ENCODE data around the gene DBH. TPM values are rescaled to one million over a fixed set of nuclear protein-coding genes. Genes with fewer than 3 reads are reported as not detected.

Gene DBH
- polyA plus RNA-seq, 1 experiment = not detected

DNA sequence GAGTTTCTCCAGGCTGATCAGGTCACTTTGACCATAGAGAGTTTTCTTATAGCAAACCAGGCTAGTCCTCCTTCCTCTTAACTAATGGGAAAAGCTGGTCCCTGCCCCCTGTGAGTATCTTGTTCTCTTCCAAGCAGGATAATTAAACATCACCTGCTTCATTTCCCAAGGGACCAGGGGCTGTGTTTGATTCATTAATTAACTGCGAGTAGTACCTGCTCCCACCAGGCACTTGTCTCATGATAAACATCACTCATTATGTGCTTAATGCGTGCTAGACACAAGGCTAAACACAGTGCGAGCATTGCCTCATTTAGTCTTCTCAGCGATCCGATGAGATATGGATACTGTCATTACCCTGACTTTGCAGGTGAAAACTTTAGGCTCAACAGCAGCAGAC, 25.3 kb upstream of the DBH start:
- Histone ChIP-seq H3K4me3 (ENCODE audit: low read depth, low read length) (no peak overlapping the region), H3K36me3 (ENCODE audit: control insufficient read depth, insufficient read depth, low read length) (no peaks in the 10 kb centered on the region), H3K27me3 (ENCODE audit: control insufficient read depth, insufficient read depth, low read length) (peaks cover 25% of the 10 kb centered on the region)
- CTCF ChIA-PET = no interaction called here
- TF ChIP-seq, protein P1, sequence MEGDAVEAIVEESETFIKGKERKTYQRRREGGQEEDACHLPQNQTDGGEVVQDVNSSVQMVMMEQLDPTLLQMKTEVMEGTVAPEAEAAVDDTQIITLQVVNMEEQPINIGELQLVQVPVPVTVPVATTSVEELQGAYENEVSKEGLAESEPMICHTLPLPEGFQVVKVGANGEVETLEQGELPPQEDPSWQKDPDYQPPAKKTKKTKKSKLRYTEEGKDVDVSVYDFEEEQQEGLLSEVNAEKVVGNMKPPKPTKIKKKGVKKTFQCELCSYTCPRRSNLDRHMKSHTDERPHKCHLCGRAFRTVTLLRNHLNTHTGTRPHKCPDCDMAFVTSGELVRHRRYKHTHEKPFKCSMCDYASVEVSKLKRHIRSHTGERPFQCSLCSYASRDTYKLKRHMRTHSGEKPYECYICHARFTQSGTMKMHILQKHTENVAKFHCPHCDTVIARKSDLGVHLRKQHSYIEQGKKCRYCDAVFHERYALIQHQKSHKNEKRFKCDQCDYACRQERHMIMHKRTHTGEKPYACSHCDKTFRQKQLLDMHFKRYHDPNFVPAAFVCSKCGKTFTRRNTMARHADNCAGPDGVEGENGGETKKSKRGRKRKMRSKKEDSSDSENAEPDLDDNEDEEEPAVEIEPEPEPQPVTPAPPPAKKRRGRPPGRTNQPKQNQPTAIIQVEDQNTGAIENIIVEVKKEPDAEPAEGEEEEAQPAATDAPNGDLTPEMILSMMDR (IDR thresholded peaks at IDR 0.05; ENCODE audit: insufficient read depth, low read depth, low read length) = no peak
- POLR2A ChIA-PET = no interaction called here
- DNase-seq (ENCODE audit: low read depth) = no peak

DNA sequence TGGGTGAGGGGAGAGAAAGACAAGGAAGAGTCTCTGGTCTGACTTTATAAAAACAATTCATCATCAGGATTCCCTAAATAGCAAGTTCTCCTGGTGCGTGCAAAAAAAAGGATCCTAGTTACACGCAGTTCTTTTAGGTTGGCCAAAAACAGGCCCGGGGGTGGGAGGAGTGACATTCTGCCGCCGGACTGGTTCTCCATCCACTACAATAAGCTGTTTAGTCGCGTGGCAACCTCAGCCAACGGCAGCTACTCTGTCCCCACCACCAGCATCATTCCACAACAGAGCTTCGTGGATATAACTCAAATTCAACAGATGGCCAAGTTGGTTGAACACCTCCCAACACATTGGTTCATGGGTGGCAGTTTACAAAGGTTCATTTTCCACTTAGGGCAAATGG, 24.1 kb upstream of the DBH start:
- Histone ChIP-seq H3K27me3 (ENCODE audit: control insufficient read depth, insufficient read depth, low read length) (peaks cover 22% of the 10 kb centered on the region), H3K4me3 (ENCODE audit: low read depth, low read length) (no peak overlapping the region), H3K36me3 (ENCODE audit: control insufficient read depth, insufficient read depth, low read length) (no peaks in the 10 kb centered on the region)
- no peak for DNase-seq (ENCODE audit: low read depth)
- ChIA-PET CTCF (no interaction called here), POLR2A (no interaction called here)
- TF ChIP-seq, protein P1 (IDR thresholded peaks at IDR 0.05; ENCODE audit: insufficient read depth, low read depth, low read length) = no peak

DNA sequence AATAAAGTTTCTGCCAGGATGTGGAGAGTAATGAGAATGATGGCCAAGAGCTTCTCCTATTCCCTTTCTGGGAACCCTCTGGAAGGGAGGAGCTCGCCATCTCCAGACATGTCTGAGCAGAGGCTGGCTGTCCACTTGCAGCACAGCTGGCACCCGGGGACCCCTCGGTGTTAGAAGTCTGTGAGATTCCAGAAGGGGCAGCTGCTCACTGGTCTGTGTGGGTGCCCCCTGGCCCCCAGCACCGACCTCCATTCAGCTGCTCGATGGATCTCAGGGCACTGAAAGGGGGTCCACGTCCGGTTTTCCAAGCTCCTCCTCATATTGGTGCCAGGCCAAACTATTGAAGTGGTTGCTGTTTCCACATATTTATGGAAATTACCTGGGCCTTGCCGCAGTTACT, 23.3 kb upstream of the DBH start:
- no peak overlapping the region for H3K4me3 ChIP-seq (ENCODE audit: low read depth, low read length)
- no peaks in the 10 kb centered on the region for H3K36me3 ChIP-seq (ENCODE audit: control insufficient read depth, insufficient read depth, low read length)
- TF ChIP-seq, protein P1 (IDR thresholded peaks at IDR 0.05; ENCODE audit: insufficient read depth, low read depth, low read length) = no peak
- POLR2A ChIA-PET = no interaction called here
- peaks cover 20% of the 10 kb centered on the region for H3K27me3 ChIP-seq (ENCODE audit: control insufficient read depth, insufficient read depth, low read length)
- no peak for DNase-seq (ENCODE audit: low read depth)
- CTCF ChIA-PET = no interaction called here

DNA sequence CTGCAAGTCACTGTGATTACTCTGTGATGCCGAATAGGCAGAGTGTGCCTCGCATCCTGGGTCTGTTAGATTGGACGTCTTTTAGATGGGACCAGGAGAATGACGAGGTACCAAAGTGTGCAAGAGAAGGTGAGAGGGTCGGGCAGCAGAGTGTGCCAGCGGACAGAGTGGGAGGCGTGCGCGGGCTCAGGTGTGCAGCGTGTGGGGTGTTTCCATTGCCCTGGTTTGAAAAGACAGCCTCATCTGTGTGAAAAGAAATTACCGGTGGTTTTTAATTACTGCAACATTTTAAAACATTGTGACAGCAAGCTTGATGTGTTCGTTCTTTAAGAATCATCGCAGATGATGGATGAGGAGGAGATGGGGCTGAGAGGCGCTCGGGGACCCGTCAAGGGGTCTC, 22.7 kb upstream of the DBH start:
- TF ChIP-seq, protein P1 (IDR thresholded peaks at IDR 0.05; ENCODE audit: insufficient read depth, low read depth, low read length) = no peak
- H3K36me3 ChIP-seq (ENCODE audit: control insufficient read depth, insufficient read depth, low read length) = no peaks in the 10 kb centered on the region
- no peak overlapping the region for H3K4me3 ChIP-seq (ENCODE audit: low read depth, low read length)
- H3K27me3 ChIP-seq (ENCODE audit: control insufficient read depth, insufficient read depth, low read length) = peaks cover 14% of the 10 kb centered on the region
- CTCF ChIA-PET = no interaction called here
- no peak for DNase-seq (ENCODE audit: low read depth)
- POLR2A ChIA-PET = no interaction called here

DNA sequence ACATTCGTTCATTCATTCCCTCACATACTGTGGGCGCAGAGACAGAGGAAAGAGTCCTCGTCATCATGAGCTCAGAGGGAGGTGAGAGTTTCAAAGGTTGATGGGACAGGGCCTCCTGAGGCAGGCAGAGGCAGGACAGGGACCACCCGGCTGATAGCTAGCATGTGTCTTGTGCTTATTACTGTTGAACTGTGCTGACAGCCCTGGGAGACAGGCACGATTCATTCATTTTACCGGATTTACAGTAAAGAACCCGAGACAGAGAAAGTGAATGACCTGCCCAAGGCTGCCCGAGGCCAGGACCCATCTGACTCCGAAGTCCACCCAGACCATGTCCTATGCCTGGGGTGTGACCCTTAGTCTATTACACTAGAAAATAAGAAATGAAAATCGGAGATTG, 22.1 kb upstream of the DBH start:
- H3K36me3 ChIP-seq (ENCODE audit: control insufficient read depth, insufficient read depth, low read length) = no peaks in the 10 kb centered on the region
- no peak overlapping the region for H3K4me3 ChIP-seq (ENCODE audit: low read depth, low read length)
- ChIA-PET CTCF (no interaction called here), POLR2A (no interaction called here)
- TF ChIP-seq, protein P1 (IDR thresholded peaks at IDR 0.05; ENCODE audit: insufficient read depth, low read depth, low read length) = no peak
- peaks cover 14% of the 10 kb centered on the region for H3K27me3 ChIP-seq (ENCODE audit: control insufficient read depth, insufficient read depth, low read length)
- DNase-seq (ENCODE audit: low read depth) = no peak
